HG03575 (cell line): Measurements from ENCODE around the gene PLEKHD1.
"Not testable (repeated sequence)": the region's sequence is repeated elsewhere in the genome, so short reads cannot be mapped to it uniquely, and the experiment has no call there.

Experiments used
- ATAC-seq: cut with Tn5 transposase; IDR thresholded peaks from one replicate; pipeline ENCODE4 v1.9.1; 2021; ENCODE audit not compliant: unreplicated experiment, insufficient number of reproducible peaks, low FRiP score; ENCODE audit errors: extremely low read depth

The PLEKHD1 gene

GRCh38 chr14:69484444-69485314, at the start of gene PLEKHD1:
Gene PLEKHD1 (plus strand): TSS chr14:69484728. CDS start chr14:69484966, 238 bp downstream.
- no peak for ATAC-seq

GRCh38 chr14:69439521-69440270, 44.8 kb upstream of the PLEKHD1 start:
- ATAC-seq: no peak

GRCh38 chr14:69441948-69442347, 42.6 kb upstream of the PLEKHD1 start:
- ATAC-seq: no peak

GRCh38 chr14:69443296-69443805, 41.2 kb upstream of the PLEKHD1 start:
- no peak for ATAC-seq

GRCh38 chr14:69449216-69449615, 35.3 kb upstream of the PLEKHD1 start:
- no peak for ATAC-seq

- no peak for ATAC-seq
Observed at GRCh38 chr14:69451941-69452340, 32.6 kb upstream of the PLEKHD1 start.

- ATAC-seq: no peak
Observed at GRCh38 chr14:69458350-69458749, 26.2 kb upstream of the PLEKHD1 start.

- ATAC-seq: no peak
Observed at GRCh38 chr14:69459122-69459521, 25.4 kb upstream of the PLEKHD1 start.

GRCh38 chr14:69460093-69460701, 24.3 kb upstream of the PLEKHD1 start:
- ATAC-seq: no peak

- no peak for ATAC-seq
Observed at GRCh38 chr14:69464379-69464778, 20.1 kb upstream of the PLEKHD1 start.

- no peak for ATAC-seq
Observed at GRCh38 chr14:69464829-69465228, 19.7 kb upstream of the PLEKHD1 start.

GRCh38 chr14:69468949-69469348, 15.6 kb upstream of the PLEKHD1 start:
- ATAC-seq: no peak

GRCh38 chr14:69471436-69471835, 13.1 kb upstream of the PLEKHD1 start:
- ATAC-seq: no peak

GRCh38 chr14:69471916-69472315, 12.6 kb upstream of the PLEKHD1 start:
- ATAC-seq: no peak

- no peak for ATAC-seq
Observed at GRCh38 chr14:69473260-69473659, 11.3 kb upstream of the PLEKHD1 start.

- no peak for ATAC-seq
Observed at GRCh38 chr14:69473946-69474345, 10.6 kb upstream of the PLEKHD1 start.

- no peak for ATAC-seq
Observed at GRCh38 chr14:69475194-69475818, 9.2 kb upstream of the PLEKHD1 start.

GRCh38 chr14:69476824-69477450, 7.6 kb upstream of the PLEKHD1 start:
- not testable (repeated sequence) for ATAC-seq

GRCh38 chr14:69478055-69478454, 6.5 kb upstream of the PLEKHD1 start:
- not testable (repeated sequence) for ATAC-seq
